NT2/D1 (cell line): ENCODE results near the gene OIP5.

Experiments
- SUZ12 ChIP-seq: IDR thresholded peaks from 2 replicates; pipeline ENCODE4 v1.6.1; 2011; ENCODE audit not compliant: insufficient read length, insufficient read depth; ENCODE audit errors: extremely low read depth
- ZNF274 ChIP-seq: IDR thresholded peaks from 2 replicates; pipeline ENCODE4 v1.6.1; 2011; ENCODE audit warnings: mild to moderate bottlenecking, low read depth, low read length

GRCh38 chr15:41276831-41277230 is 55.6 kb downstream of the OIP5 start:
- TF ChIP-seq ZNF274 (no peak), SUZ12 (no peak)
